Erythroblast (primary cell): ENCODE results near the gene MSMP.

Experiments used
- GATA1 ChIP-seq: IDR thresholded peaks from 2 replicates; pipeline ENCODE4 v1.6.1; 2011; ENCODE audit warnings: low read depth, mild to moderate bottlenecking, control low read depth, low read length, moderate library complexity
- POLR2A ChIP-seq: IDR thresholded peaks from 2 replicates; pipeline ENCODE4 v1.6.1; 2011; ENCODE audit warnings: mild to moderate bottlenecking, low read length

DNA sequence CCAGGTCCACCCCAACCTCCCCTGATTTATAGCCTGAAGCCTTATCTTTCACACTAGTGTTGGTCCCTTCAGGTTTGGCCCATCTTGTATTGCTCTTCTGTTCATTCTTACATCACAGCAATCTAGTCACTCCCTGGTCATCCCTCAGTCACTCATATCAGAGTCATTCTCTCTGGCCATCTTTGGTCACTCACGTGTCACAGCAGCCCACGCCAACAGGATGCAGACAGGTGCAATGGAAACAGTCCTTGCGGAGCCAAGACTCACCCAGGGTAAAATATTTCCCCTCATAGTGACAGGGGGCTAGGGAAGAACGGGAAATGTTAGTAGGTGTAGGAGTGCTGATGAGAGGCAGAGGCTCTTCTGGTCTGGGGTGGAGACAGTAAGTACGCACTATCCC is 610 bp downstream of the MSMP start:
- TF ChIP-seq POLR2A = no peak
- TF ChIP-seq GATA1 = no peak
